CD8-positive, alpha-beta memory T cell (primary cell): Measurements from ENCODE around the gene GNPTAB. TPM values are rescaled to one million over a fixed set of nuclear protein-coding genes. Genes with fewer than 3 reads are reported as not detected.

Source experiments
- CTCF ChIA-PET: fragments of 350-600 bp; sonication (Branson Sonifier 250); formaldehyde crosslinking; loops from one replicate; lab custom pipeline; 2021; ENCODE audit warnings: antibody characterized with exemption; lab: Charles Lee
- POLR2A ChIA-PET: fragments of 350-600 bp; sonication (Branson Sonifier 250); formaldehyde crosslinking; loops from one replicate; lab custom pipeline; 2021; ENCODE audit warnings: antibody characterized with exemption; lab: Charles Lee
- DNase-seq, 5 donors: peaks; one replicate each; pipeline versions ENCODE4 v3.0.0 to v3.0.0-alpha.2; 2020 to 2022; ENCODE audit warnings: mixed read lengths in 1 of 5
- H3K27ac ChIP-seq: one replicate; pipeline ENCODE4 v1.7.0; 2013; ENCODE audit warnings: low read depth, mild to moderate bottlenecking, low read length, moderate library complexity
- H3K27me3 ChIP-seq: 2 replicates; pipeline ENCODE4 v1.7.0; 2013; ENCODE audit warnings: low read length, mild to moderate bottlenecking; ENCODE audit not compliant: insufficient read depth, poor library complexity, severe bottlenecking
- H3K36me3 ChIP-seq: 2 replicates; pipeline ENCODE4 v1.7.0; 2013; ENCODE audit warnings: mild to moderate bottlenecking, low read length, moderate library complexity; ENCODE audit not compliant: insufficient read depth
- H3K4me1 ChIP-seq: 2 replicates; pipeline ENCODE4 v1.7.0; 2013; ENCODE audit warnings: mild to moderate bottlenecking, low read length, moderate library complexity; ENCODE audit not compliant: insufficient read depth
- H3K4me3 ChIP-seq: 2 replicates; pipeline ENCODE4 v1.7.0; 2013; ENCODE audit warnings: mild to moderate bottlenecking, low read length
- H3K9me3 ChIP-seq: 2 replicates; pipeline ENCODE4 v1.7.0; 2013; ENCODE audit warnings: mild to moderate bottlenecking, low read length
- H3K27ac Mint-ChIP-seq, 8 donors: one replicate each; pipeline ENCODE4 v1.8.0; 2020 to 2021; ENCODE audit warnings: mixed read lengths in 8 of 8, mild to moderate bottlenecking in 6 of 8, inconsistent platforms in 3 of 8, moderate library complexity in 3 of 8
- H3K27me3 Mint-ChIP-seq, 2 donors: one replicate each; pipeline ENCODE4 v1.8.0; 2020 to 2021; ENCODE audit warnings: mixed read lengths in 2 of 2, mild to moderate bottlenecking in 1 of 2, moderate library complexity in 1 of 2
- H3K36me3 Mint-ChIP-seq, 3 donors: one replicate each; pipeline ENCODE4 v1.8.0; 2020 to 2021; ENCODE audit warnings: mixed read lengths in 3 of 3, inconsistent platforms in 1 of 3, mild to moderate bottlenecking in 1 of 3
- H3K4me1 Mint-ChIP-seq, 3 donors: one replicate each; pipeline ENCODE4 v1.8.0; 2020 to 2021; ENCODE audit warnings: mixed read lengths in 3 of 3, inconsistent platforms in 1 of 3, mild to moderate bottlenecking in 1 of 3
- H3K4me3 Mint-ChIP-seq, 7 donors: one replicate each; pipeline ENCODE4 v1.8.0; 2020 to 2021; ENCODE audit warnings: mixed read lengths in 7 of 7, mild to moderate bottlenecking in 6 of 7, moderate library complexity in 4 of 7, inconsistent platforms in 2 of 7
- H3K9me3 Mint-ChIP-seq, 5 donors: one replicate each; pipeline ENCODE4 v1.8.0; 2020 to 2022; ENCODE audit warnings: mixed read lengths in 5 of 5, mild to moderate bottlenecking in 3 of 5, moderate library complexity in 2 of 5, inconsistent platforms in 1 of 5
- polyA plus RNA-seq: library from polyadenylated mRNA; unstranded; fragments of 300-500 nt; fragmentation: Illumina TruSeq; gene quantifications from one replicate; pipeline ENCODE4 v1.2.3, GENCODE V29; 2021
- total RNA-seq, 2 experiments: library from RNA; stranded (reverse); gene quantifications; one replicate each; pipeline ENCODE4 v1.2.3, GENCODE V29; 2021

GNPTAB gene
- total and polyA plus RNA-seq, 3 experiments from 2014 or later, result 49.7 to 64.7 (median 62.1) TPM

DNA sequence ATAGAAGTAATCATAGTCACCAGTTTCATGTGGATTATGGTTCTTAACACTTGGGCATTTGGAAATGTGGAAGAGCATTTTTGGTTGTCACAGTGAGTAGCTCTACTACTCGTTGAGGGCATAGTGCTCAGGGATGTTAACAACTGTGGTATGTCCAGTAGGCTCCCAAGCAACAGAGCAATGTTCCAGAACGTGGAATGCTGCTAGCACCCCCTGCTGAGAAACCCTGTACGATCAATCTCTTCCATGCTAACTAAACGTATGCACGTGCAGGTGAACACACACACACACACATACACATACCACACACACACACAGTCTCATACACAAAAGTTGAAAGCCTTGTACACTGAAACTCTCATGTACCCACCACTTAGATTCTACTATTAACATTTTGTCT, 16.6 kb upstream of the GNPTAB start:
- Mint-ChIP-seq H3K27ac (no peak overlapping the region), H3K4me1 (no peaks in the 10 kb centered on the region), H3K27me3 (no peaks in the 10 kb centered on the region), H3K4me3 (no peak overlapping the region), H3K36me3 (no peaks in the 10 kb centered on the region), H3K9me3 (no peaks in the 10 kb centered on the region)
- H3K27me3 ChIP-seq, result no peaks in the 10 kb centered on the region
- no peaks in the 10 kb centered on the region for H3K36me3 ChIP-seq
- H3K4me1 ChIP-seq, result no peaks in the 10 kb centered on the region
- ChIA-PET CTCF (interaction anchor here (1.3 to 1.8 kb wide), 3 partner anchors 8 to 16 kb away, joined by 3 to 12 read pairs (median 4); no protein-coding TSS in a partner anchor), POLR2A (no interaction called here)
- no peaks in the 10 kb centered on the region for H3K9me3 ChIP-seq
- H3K4me3 ChIP-seq, result no peak overlapping the region
- no peak overlapping the region for H3K27ac ChIP-seq
- DNase-seq, result no peak

GRCh38 chr12:101845137-101845711, 14.5 kb upstream of the GNPTAB start:
- ChIA-PET POLR2A (no interaction called here), CTCF (interaction anchor here (2.2 kb wide), 1 partner anchor 72 kb away, joined by 6 read pairs; no protein-coding TSS in a partner anchor)
- Mint-ChIP-seq H3K27me3 (peaks cover 0 to 3% of the 10 kb centered on the region in 2 donors), H3K9me3 (no peaks in the 10 kb centered on the region), H3K27ac (no peak overlapping the region), H3K36me3 (no peaks in the 10 kb centered on the region), H3K4me1 (peaks cover 0 to under 1% (median 0%) of the 10 kb centered on the region in 3 donors), H3K4me3 (no peak overlapping the region)
- Histone ChIP-seq H3K9me3 (no peaks in the 10 kb centered on the region), H3K4me3 (no peak overlapping the region), H3K27me3 (no peaks in the 10 kb centered on the region), H3K4me1 (no peaks in the 10 kb centered on the region), H3K27ac (no peak overlapping the region), H3K36me3 (no peaks in the 10 kb centered on the region)
- no peak for DNase-seq

GRCh38 chr12:101841069-101841468, 10.3 kb upstream of the GNPTAB start:
- Mint-ChIP-seq H3K36me3 (no peaks in the 10 kb centered on the region), H3K9me3 (no peaks in the 10 kb centered on the region), H3K4me3 (no peak overlapping the region), H3K27ac (no peak overlapping the region), H3K27me3 (peaks cover 0 to 3% of the 10 kb centered on the region in 2 donors), H3K4me1 (peaks cover 10 to 19% (median 18%) of the 10 kb centered on the region in 3 donors)
- Histone ChIP-seq H3K27me3 (no peaks in the 10 kb centered on the region), H3K4me1 (peaks cover 11% of the 10 kb centered on the region), H3K9me3 (no peaks in the 10 kb centered on the region), H3K4me3 (no peak overlapping the region), H3K27ac (no peak overlapping the region), H3K36me3 (no peaks in the 10 kb centered on the region)
- POLR2A ChIA-PET, result interaction anchor here (0.7 kb wide), 1 partner anchor 17 kb away, joined by 14 read pairs; no protein-coding TSS in a partner anchor
- CTCF ChIA-PET, result interaction anchor here (3.2 to 7.0 kb wide), 6 partner anchors 12 to 72 kb away, joined by 22 to 119 read pairs (median 36); partner anchors contain the start of gene GNPTAB
- no peak for DNase-seq

- H3K4me3 Mint-ChIP-seq, result peak overlapping the region in 2 of 7 donors; percentile 42 to 52
- no peaks in the 10 kb centered on the region for H3K9me3 Mint-ChIP-seq
- H3K27ac Mint-ChIP-seq, result peak overlapping the region in 3 of 8 donors; percentile 76 to 84 (median 79)
- no peaks in the 10 kb centered on the region for H3K9me3 ChIP-seq
- H3K4me1 Mint-ChIP-seq, result peaks cover 10 to 19% (median 18%) of the 10 kb centered on the region in 3 donors
- no peak overlapping the region for H3K4me3 ChIP-seq
- peak; percentile 46 to 78 (median 59) for DNase-seq
- H3K27ac ChIP-seq, result no peak overlapping the region
- ChIA-PET POLR2A (interaction anchor here (0.5 to 1.5 kb wide), 3 partner anchors 9 to 23 kb away, joined by 7 to 14 read pairs (median 12); partner anchors contain the start of gene GNPTAB), CTCF (interaction anchor here (1.0 to 7.0 kb wide), 29 partner anchors 9 to 432 kb away, joined by 3 to 119 read pairs (median 4); partner anchors contain the start of genes ARL1 and GNPTAB)
- peaks cover 0 to 3% of the 10 kb centered on the region in 2 donors for H3K27me3 Mint-ChIP-seq
- H3K36me3 Mint-ChIP-seq, result no peaks in the 10 kb centered on the region
- H3K27me3 ChIP-seq, result no peaks in the 10 kb centered on the region
- H3K4me1 ChIP-seq, result peaks cover 11% of the 10 kb centered on the region
- H3K36me3 ChIP-seq, result no peaks in the 10 kb centered on the region
Observed at GRCh38 chr12:101839324-101840283, 8.8 kb upstream of the GNPTAB start.

GRCh38 chr12:101838628-101839323, 8.0 kb upstream of the GNPTAB start:
- Histone ChIP-seq H3K27ac (no peak overlapping the region), H3K36me3 (no peaks in the 10 kb centered on the region), H3K4me1 (peaks cover 11% of the 10 kb centered on the region), H3K27me3 (no peaks in the 10 kb centered on the region), H3K9me3 (no peaks in the 10 kb centered on the region), H3K4me3 (no peak overlapping the region)
- Mint-ChIP-seq H3K27me3 (peaks cover 0 to 3% of the 10 kb centered on the region in 2 donors), H3K4me1 (peaks cover 10 to 19% (median 18%) of the 10 kb centered on the region in 3 donors), H3K36me3 (no peaks in the 10 kb centered on the region), H3K4me3 (peak overlapping the region in 4 of 7 donors; percentile 15 to 52 (median 34)), H3K27ac (peak overlapping the region; percentile 9 to 86 (median 72)), H3K9me3 (no peaks in the 10 kb centered on the region)
- ChIA-PET POLR2A (interaction anchor here (0.6 to 1.5 kb wide), 5 partner anchors 8 to 223 kb away, joined by 3 to 14 read pairs (median 4); partner anchors contain the start of gene GNPTAB), CTCF (interaction anchor here (0.7 to 7.0 kb wide), 21 partner anchors 9 to 431 kb away, joined by 3 to 119 read pairs (median 8); partner anchors contain the start of genes ARL1 and GNPTAB)
- DNase-seq, result peak in 2 of 5 donors; percentile 40 to 44

DNA sequence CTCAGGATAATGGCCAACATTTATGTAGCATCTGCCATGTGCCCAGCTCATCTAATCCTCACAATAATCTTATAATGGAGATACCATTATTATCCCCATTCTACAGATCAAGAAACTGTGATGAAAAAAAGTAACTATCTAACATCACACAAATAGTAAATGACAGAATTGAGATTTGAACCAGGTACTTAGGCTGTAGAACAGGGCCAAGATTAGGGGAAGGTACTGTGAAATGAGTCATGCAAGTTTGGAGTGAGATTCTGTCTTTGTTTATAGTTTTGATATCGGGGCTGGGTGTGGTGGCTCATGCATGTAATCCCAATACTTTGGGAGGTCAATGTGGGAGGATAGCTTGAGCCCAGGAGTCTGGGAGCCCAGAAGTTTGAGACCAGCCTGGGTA, 1.3 kb upstream of the GNPTAB start:
- Mint-ChIP-seq H3K4me3 (peak overlapping the region in 2 of 7 donors; percentile 23 to 100), H3K4me1 (peaks cover 32 to 43% (median 37%) of the 10 kb centered on the region in 3 donors), H3K9me3 (no peaks in the 10 kb centered on the region), H3K27ac (peak overlapping the region in 1 of 8 donors; percentile 96), H3K27me3 (no peaks in the 10 kb centered on the region), H3K36me3 (peaks cover 0 to 5% (median 0%) of the 10 kb centered on the region in 3 donors)
- ChIA-PET CTCF (interaction anchor here (1.1 to 7.5 kb wide), 4 partner anchors 9 to 63 kb away, joined by 5 to 67 read pairs (median 44); no protein-coding TSS in a partner anchor), POLR2A (no interaction called here)
- no peaks in the 10 kb centered on the region for H3K9me3 ChIP-seq
- H3K4me3 ChIP-seq, result no peak overlapping the region
- no peaks in the 10 kb centered on the region for H3K27me3 ChIP-seq
- H3K4me1 ChIP-seq, result peaks cover 34% of the 10 kb centered on the region
- no peak for DNase-seq
- no peak overlapping the region for H3K27ac ChIP-seq
- no peaks in the 10 kb centered on the region for H3K36me3 ChIP-seq
